H9 (cell line): Measurements from ENCODE around the gene VASH1. TPM values are rescaled to one million over a fixed set of nuclear protein-coding genes. Genes with fewer than 3 reads are reported as not detected.

Source experiments
- DNase-seq: peaks from one replicate; pipeline ENCODE4 v3.0.0-alpha.2; 2017
- H2AFZ ChIP-seq: one replicate; pipeline ENCODE4 v1.6.1; 2013; ENCODE audit warnings: mild to moderate bottlenecking, low read length, control low read depth, moderate library complexity
- H2AK5ac ChIP-seq: 2 replicates; pipeline ENCODE4 v1.6.1; 2013; ENCODE audit warnings: low read length, control low read depth, mixed read lengths; ENCODE audit not compliant: insufficient read length
- H2BK120ac ChIP-seq: one replicate; pipeline ENCODE4 v1.6.1; 2013; ENCODE audit warnings: low read depth, mild to moderate bottlenecking, low read length, control low read depth, inconsistent platforms; ENCODE audit not compliant: poor library complexity, severe bottlenecking
- H2BK12ac ChIP-seq: 2 replicates; pipeline ENCODE4 v1.6.1; 2013; ENCODE audit warnings: low read length, control low read depth, mixed read lengths, low read depth; ENCODE audit not compliant: insufficient read length
- H2BK15ac ChIP-seq: 2 replicates; pipeline ENCODE4 v1.6.1; 2013; ENCODE audit warnings: low read depth, low read length, control low read depth
- H2BK20ac ChIP-seq: one replicate; pipeline ENCODE4 v1.6.1; 2013; ENCODE audit warnings: low read depth, mild to moderate bottlenecking, low read length, control low read depth, inconsistent platforms; ENCODE audit not compliant: poor library complexity, severe bottlenecking
- H2BK5ac ChIP-seq: 2 replicates; pipeline ENCODE4 v1.6.1; 2013; ENCODE audit warnings: low read length, control low read depth, mixed read lengths; ENCODE audit not compliant: insufficient read length
- H3K14ac ChIP-seq: 2 replicates; pipeline ENCODE4 v1.6.1; 2013; ENCODE audit warnings: low read length, control low read depth; ENCODE audit not compliant: insufficient read depth
- H3K18ac ChIP-seq: 2 replicates; pipeline ENCODE4 v1.6.1; 2013; ENCODE audit warnings: low read depth, mild to moderate bottlenecking, mixed read lengths, low read length, control low read depth; ENCODE audit not compliant: insufficient read length
- H3K23ac ChIP-seq: 2 replicates; pipeline ENCODE4 v1.6.1; 2013; ENCODE audit warnings: low read length, control low read depth, mixed read lengths, low read depth; ENCODE audit not compliant: insufficient read length
- H3K23me2 ChIP-seq: 2 replicates; pipeline ENCODE4 v1.6.1; 2013; ENCODE audit warnings: low read depth, mild to moderate bottlenecking, mixed read lengths, low read length, control low read depth; ENCODE audit not compliant: insufficient read length, poor library complexity, severe bottlenecking
- H3K27ac ChIP-seq: 2 replicates; pipeline ENCODE4 v1.5.1; 2013; ENCODE audit warnings: low read length, control low read depth, mixed read lengths, low read depth; ENCODE audit not compliant: insufficient read length
- H3K27me3 ChIP-seq: 2 replicates; pipeline ENCODE4 v1.6.1; 2013; ENCODE audit warnings: low read length, control low read depth, inconsistent platforms; ENCODE audit not compliant: insufficient read depth
- H3K4ac ChIP-seq: 2 replicates; pipeline ENCODE4 v1.6.1; 2013; ENCODE audit warnings: low read depth, mild to moderate bottlenecking, control low read depth, inconsistent platforms, low read length, moderate library complexity
- H3K4me1 ChIP-seq: 2 replicates; pipeline ENCODE4 v1.6.1; 2013; ENCODE audit warnings: low read length, control low read depth, inconsistent platforms; ENCODE audit not compliant: insufficient read depth
- H3K4me2 ChIP-seq: 2 replicates; pipeline ENCODE4 v1.6.1; 2013; ENCODE audit warnings: low read length, control low read depth, mixed read lengths; ENCODE audit not compliant: insufficient read length, insufficient read depth
- H3K56ac ChIP-seq: 2 replicates; pipeline ENCODE4 v1.6.1; 2013; ENCODE audit warnings: low read depth, mild to moderate bottlenecking, mixed read lengths, low read length, control low read depth; ENCODE audit not compliant: insufficient read length
- H3K79me1 ChIP-seq: 2 replicates; pipeline ENCODE4 v1.6.1; 2013; ENCODE audit warnings: low read depth, mild to moderate bottlenecking, moderate library complexity, low read length, control low read depth, inconsistent platforms; ENCODE audit not compliant: insufficient read depth, poor library complexity, severe bottlenecking
- H3K79me2 ChIP-seq: 2 replicates; pipeline ENCODE4 v1.6.1; 2013; ENCODE audit warnings: low read length, control low read depth, inconsistent platforms; ENCODE audit not compliant: insufficient read depth
- H3K9ac ChIP-seq: 2 replicates; pipeline ENCODE4 v1.6.1; 2013; ENCODE audit warnings: low read length, control low read depth, mixed read lengths; ENCODE audit not compliant: insufficient read length; ENCODE audit errors: extremely low read depth
- H3K9me3 ChIP-seq: one replicate; pipeline ENCODE4 v1.6.1; 2013; ENCODE audit warnings: low read depth, low read length, inconsistent platforms; ENCODE audit not compliant: control insufficient read depth
- H3T11ph ChIP-seq: one replicate; pipeline ENCODE4 v1.6.1; 2013; ENCODE audit warnings: mild to moderate bottlenecking, low read length, control low read depth, inconsistent platforms
- H4K20me1 ChIP-seq: one replicate; pipeline ENCODE4 v1.6.1; 2013; ENCODE audit not compliant: control insufficient read depth, insufficient read length, insufficient read depth
- H4K5ac ChIP-seq: 2 replicates; pipeline ENCODE4 v1.6.1; 2013; ENCODE audit warnings: low read depth, mild to moderate bottlenecking, mixed read lengths, low read length, control low read depth; ENCODE audit not compliant: insufficient read length
- H4K8ac ChIP-seq: replicated peaks from 2 replicates; pipeline ENCODE4 v1.6.1; 2013; ENCODE audit warnings: low read length, control low read depth, mixed read lengths, low read depth; ENCODE audit not compliant: insufficient read length
- H4K91ac ChIP-seq: 2 replicates; pipeline ENCODE4 v1.6.1; 2013; ENCODE audit warnings: low read depth, mild to moderate bottlenecking, moderate library complexity, mixed read lengths, low read length, control low read depth; ENCODE audit not compliant: insufficient read length
- H3K27ac Mint-ChIP-seq, 3 experiments: 2 replicates in 2 of 3; 3 replicates in 1 of 3; pipeline ENCODE4 v1.8.0; 2020 to 2021; ENCODE audit warnings: mixed read lengths in 3 of 3, mild to moderate bottlenecking in 1 of 3, moderate library complexity in 1 of 3
- H3K27me3 Mint-ChIP-seq: 2 replicates; pipeline ENCODE4 v1.8.0; 2021; ENCODE audit warnings: low read depth, mild to moderate bottlenecking, moderate library complexity, mixed read lengths
- H3K36me3 Mint-ChIP-seq, 3 experiments: 2 replicates in 2 of 3; 3 replicates in 1 of 3; pipeline ENCODE4 v1.8.0; 2020 to 2021; ENCODE audit warnings: low read depth in 3 of 3, mixed read lengths in 3 of 3; ENCODE audit not compliant: insufficient read depth in 1 of 3
- H3K4me1 Mint-ChIP-seq, 2 experiments: 2 replicates each; pipeline ENCODE4 v1.8.0; 2020; ENCODE audit warnings: mixed read lengths in 2 of 2
- H3K4me3 Mint-ChIP-seq, 2 experiments: 2 replicates in 1 of 2; 3 replicates in 1 of 2; pipeline ENCODE4 v1.8.0; 2020 to 2021; ENCODE audit warnings: mild to moderate bottlenecking in 2 of 2, mixed read lengths in 2 of 2, moderate library complexity in 1 of 2
- H3K9me3 Mint-ChIP-seq, 2 experiments: 2 replicates in 1 of 2; 3 replicates in 1 of 2; pipeline ENCODE4 v1.8.0; 2020; ENCODE audit warnings: mild to moderate bottlenecking in 2 of 2, mixed read lengths in 2 of 2, moderate library complexity in 1 of 2
- CTCF ChIP-seq: fragments of 200-600 bp; sonication (generic); conservative IDR thresholded peaks from 3 replicates; pipeline ENCODE4 v1.8.0; 2021; ENCODE audit warnings: antibody characterized with exemption, mild to moderate bottlenecking
- WGBS: extraction: QIAGEN DNeasy Blood & Tissue Kit; methylation state at CpG from one replicate; pipeline ENCODE4 v1.1.7; 2013; ENCODE audit warnings: missing lambda C conversion rate, low lambda C conversion rate, mixed read lengths; ENCODE audit not compliant: insufficient read length; ENCODE audit errors: extremely low coverage; 5-methylcytosine and 5-hydroxymethylcytosine counted together
- total RNA-seq: library from RNA; stranded (reverse); gene quantifications from 2 replicates; pipeline ENCODE4 v1.2.1, GENCODE V29; 2021

The VASH1 gene
- total RNA-seq, 1 experiment from 2014 or later = 5.8 TPM

GRCh38 chr14:76772300-76773187, 11.3 kb downstream of the VASH1 start:
- H3K9me3 ChIP-seq = no peaks in the 10 kb centered on the region
- H4K20me1 ChIP-seq = no peaks in the 10 kb centered on the region
- no peak overlapping the region for H3K9ac ChIP-seq
- H2BK120ac ChIP-seq = no peak overlapping the region
- no peak overlapping the region for H3K4ac ChIP-seq
- no peak overlapping the region for H3K18ac ChIP-seq
- H2BK15ac ChIP-seq = no peak overlapping the region
- Mint-ChIP-seq H3K4me3 (no peak overlapping the region; a peak in 1 of 5 replicates), H3K9me3 (no peaks in the 10 kb centered on the region), H3K36me3 (peaks cover 0 to 1% (median 0%) of the 10 kb centered on the region in 3 experiments; a peak in 1 of 7 replicates), H3K27me3 (peaks cover 11% of the 10 kb centered on the region), H3K27ac (peak overlapping the region in 2 of 3 experiments; percentile 70 to 72; a peak in 2 of 7 replicates), H3K4me1 (peaks cover 31 to 44% of the 10 kb centered on the region in 2 experiments)
- H3K14ac ChIP-seq = no peak overlapping the region
- no CpG with 5 or more reads among the region's 13 CpGs for WGBS
- H3K4me2 ChIP-seq = no peak overlapping the region
- no peak overlapping the region for H2BK20ac ChIP-seq
- no peaks in the 10 kb centered on the region for H3K79me2 ChIP-seq
- H3K79me1 ChIP-seq = no peaks in the 10 kb centered on the region
- H3T11ph ChIP-seq = no peak overlapping the region
- no peak overlapping the region for H4K91ac ChIP-seq
- H3K27me3 ChIP-seq = no peaks in the 10 kb centered on the region
- no peak overlapping the region for H4K8ac ChIP-seq
- peaks cover 4% of the 10 kb centered on the region; the same call in 1 of the 2 replicates for H3K4me1 ChIP-seq
- no peak overlapping the region for H2BK12ac ChIP-seq
- H2AK5ac ChIP-seq = no peak overlapping the region
- H2AFZ ChIP-seq = no peak overlapping the region
- H3K56ac ChIP-seq = no peak overlapping the region
- peak; percentile 78 for DNase-seq
- H3K27ac ChIP-seq = no peak overlapping the region
- H3K23me2 ChIP-seq = no peaks in the 10 kb centered on the region
- no peak for TF ChIP-seq CTCF
- H4K5ac ChIP-seq = no peak overlapping the region
- no peak overlapping the region for H2BK5ac ChIP-seq
- no peak overlapping the region for H3K23ac ChIP-seq
